GM23338 (cell line): ENCODE data around the gene SUN3. TPM values are rescaled to one million over a fixed set of nuclear protein-coding genes. Genes with fewer than 3 reads are reported as not detected.
A peak's percentile ranks its signal among the peaks of the same experiment; 100 is the strongest.

Experiments used
- ATAC-seq: fragments of 200-7000 bp; cut with Tn5 transposase; 3 replicates; pipeline ENCODE4 v1.9.1; 2020
- DNase-seq: peaks from one replicate; pipeline ENCODE4 v3.0.0-alpha.2; 2015; ENCODE audit warnings: low spot score
- H2AFZ ChIP-seq: fragments of 200-600 bp; sonication (generic); 2 replicates; pipeline ENCODE4 v1.8.0; 2016; ENCODE audit warnings: antibody characterized with exemption, mild to moderate bottlenecking, moderate library complexity
- H3F3A ChIP-seq: fragments of 200-600 bp; sonication (generic); replicated peaks from 2 replicates; pipeline ENCODE4 v1.8.0; 2017; ENCODE audit warnings: antibody characterized with exemption, mixed run types, low read depth
- H3K27ac ChIP-seq: fragments of 200-600 bp; sonication (generic); 2 replicates; pipeline ENCODE4 v1.6.1; 2016; ENCODE audit warnings: low read depth
- H3K27me3 ChIP-seq: fragments of 200-600 bp; sonication (generic); 2 replicates; pipeline ENCODE4 v1.8.0; 2016; ENCODE audit warnings: mild to moderate bottlenecking, mixed run types, moderate library complexity; ENCODE audit not compliant: insufficient read depth
- H3K36me3 ChIP-seq: fragments of 200-600 bp; sonication (generic); 2 replicates; pipeline ENCODE4 v1.8.0; 2016; ENCODE audit warnings: mild to moderate bottlenecking; ENCODE audit not compliant: insufficient read depth
- H3K4me1 ChIP-seq: fragments of 200-600 bp; sonication (generic); 2 replicates; pipeline ENCODE4 v1.8.0; 2016; ENCODE audit warnings: mild to moderate bottlenecking, moderate library complexity; ENCODE audit not compliant: insufficient read depth
- H3K4me2 ChIP-seq: fragments of 200-600 bp; sonication (generic); 2 replicates; pipeline ENCODE4 v1.7.1; 2017; ENCODE audit warnings: mixed run types
- H3K4me3 ChIP-seq: fragments of 200-600 bp; sonication (generic); 2 replicates; pipeline ENCODE4 v1.6.1; 2016; ENCODE audit warnings: mixed run types
- H3K79me2 ChIP-seq: fragments of 200-600 bp; sonication (generic); replicated peaks from 2 replicates; pipeline ENCODE4 v1.8.0; 2017; ENCODE audit warnings: mild to moderate bottlenecking; ENCODE audit not compliant: insufficient read depth
- H3K9me2 ChIP-seq: fragments of 200-600 bp; sonication (generic); 2 replicates; pipeline ENCODE4 v1.8.0; 2017; ENCODE audit not compliant: insufficient read depth
- H4K20me1 ChIP-seq: fragments of 200-600 bp; sonication (generic); replicated peaks from 2 replicates; pipeline ENCODE4 v1.8.0; 2017; ENCODE audit warnings: mild to moderate bottlenecking; ENCODE audit not compliant: insufficient read depth
- H3K27ac Mint-ChIP-seq: 2 replicates; pipeline ENCODE4 v1.8.0; 2020; ENCODE audit warnings: inconsistent platforms, mild to moderate bottlenecking, moderate library complexity, mixed read lengths
- H3K27me3 Mint-ChIP-seq: 3 replicates; pipeline ENCODE4 v1.8.0; 2022; ENCODE audit warnings: low read depth, mild to moderate bottlenecking, moderate library complexity, mixed read lengths, inconsistent platforms; ENCODE audit not compliant: insufficient read depth, poor library complexity
- H3K36me3 Mint-ChIP-seq: 3 replicates; pipeline ENCODE4 v1.8.0; 2021; ENCODE audit warnings: low read depth, mild to moderate bottlenecking, inconsistent platforms, moderate library complexity, mixed read lengths
- H3K4me1 Mint-ChIP-seq: 3 replicates; pipeline ENCODE4 v1.8.0; 2020; ENCODE audit warnings: mild to moderate bottlenecking, inconsistent platforms, mixed read lengths
- H3K4me3 Mint-ChIP-seq: 3 replicates; pipeline ENCODE4 v1.8.0; 2021; ENCODE audit warnings: moderate library complexity, mild to moderate bottlenecking, inconsistent platforms, mixed read lengths
- H3K9me3 Mint-ChIP-seq: 3 replicates; pipeline ENCODE4 v1.8.0; 2020; ENCODE audit warnings: moderate library complexity, mild to moderate bottlenecking, inconsistent platforms, mixed read lengths
- CREB1 ChIP-seq: fragments of 250-450 bp; sonication (Bioruptor Pico); IDR thresholded peaks from 2 replicates; pipeline ENCODE4 v1.5.0; 2020; ENCODE audit warnings: low read depth, mild to moderate bottlenecking, moderate library complexity
- EZH2 ChIP-seq: fragments of 200-600 bp; sonication (generic); IDR thresholded peaks from one replicate; pipeline ENCODE4 v1.8.0; 2017; ENCODE audit warnings: antibody characterized with exemption, mild to moderate bottlenecking, low read depth; ENCODE audit not compliant: unreplicated experiment
- EZH2phosphoT487 ChIP-seq: fragments of 200-600 bp; sonication (generic); IDR thresholded peaks from one replicate; pipeline ENCODE4 v1.8.1; 2018; ENCODE audit warnings: antibody characterized with exemption; ENCODE audit not compliant: unreplicated experiment
- JUNB ChIP-seq: IDR thresholded peaks from one replicate; pipeline ENCODE4 v1.6.1; 2016; ENCODE audit warnings: antibody characterized with exemption; ENCODE audit not compliant: unreplicated experiment
- NANOG ChIP-seq: IDR thresholded peaks from 2 replicates; pipeline ENCODE4 v1.6.1; 2016; ENCODE audit warnings: antibody characterized with exemption, borderline replicate concordance
- POLR2AphosphoS5 ChIP-seq: IDR thresholded peaks from 2 replicates; pipeline ENCODE4 v1.6.1; 2016; ENCODE audit warnings: antibody characterized with exemption, low read depth
- STAT1 ChIP-seq: IDR thresholded peaks from one replicate; pipeline ENCODE4 v1.6.1; 2016; ENCODE audit warnings: antibody characterized with exemption; ENCODE audit not compliant: unreplicated experiment
- ZNF114 ChIP-seq: fragments of 250-450 bp; sonication (Bioruptor Pico); IDR thresholded peaks from 2 replicates; pipeline ENCODE4 v1.5.0; 2020; ENCODE audit warnings: mild to moderate bottlenecking, moderate library complexity
- ZNF331 ChIP-seq: fragments of 250-450 bp; sonication (Bioruptor Pico); IDR thresholded peaks from 2 replicates; pipeline ENCODE4 v1.5.0; 2020; ENCODE audit warnings: low read depth, mild to moderate bottlenecking, moderate library complexity
- polyA plus RNA-seq: library from polyadenylated mRNA; unstranded; fragments of >200 nt; fragmentation: Nextera tagmentation; extraction: Ambion mirVana; gene quantifications from 2 replicates; pipeline ENCODE4 v1.2.1, GENCODE V29; 2016
- total RNA-seq: library from RNA; depleted of rRNA; stranded (reverse); fragments of >200 nt; shearing (Covaris generic); gene quantifications from 2 replicates; pipeline ENCODE4 v1.2.3, GENCODE V29; 2014
- TF ChIP-seq, protein P1 (sequence below): IDR thresholded peaks from 2 replicates; pipeline ENCODE4 v1.6.1; 2016; ENCODE audit warnings: antibody characterized with exemption
- TF ChIP-seq, protein P2 (sequence below): IDR thresholded peaks from one replicate; pipeline ENCODE4 v1.6.1; 2018; ENCODE audit warnings: antibody characterized with exemption; ENCODE audit not compliant: unreplicated experiment
- TF ChIP-seq, protein P3 (sequence below), 2 experiments: fragments of 200-600 bp in 1 of 2; sonication (generic) in 1 of 2; conservative IDR thresholded peaks; 2 replicates each; pipeline versions ENCODE4 v1.5.1 to v1.6.1; 2016 to 2017; ENCODE audit warnings: antibody characterized with exemption in 2 of 2, low read depth in 2 of 2, mild to moderate bottlenecking in 2 of 2, moderate library complexity in 1 of 2
- TF ChIP-seq, protein P4 (sequence below): fragments of 250-450 bp; sonication (Bioruptor Pico); IDR thresholded peaks from 2 replicates; pipeline ENCODE4 v1.5.0; 2020; ENCODE audit warnings: mild to moderate bottlenecking, moderate library complexity

The SUN3 gene
- total and polyA plus RNA-seq, 2 experiments from 2014 or later: 0.52 TPM; not detected in 1

DNA sequence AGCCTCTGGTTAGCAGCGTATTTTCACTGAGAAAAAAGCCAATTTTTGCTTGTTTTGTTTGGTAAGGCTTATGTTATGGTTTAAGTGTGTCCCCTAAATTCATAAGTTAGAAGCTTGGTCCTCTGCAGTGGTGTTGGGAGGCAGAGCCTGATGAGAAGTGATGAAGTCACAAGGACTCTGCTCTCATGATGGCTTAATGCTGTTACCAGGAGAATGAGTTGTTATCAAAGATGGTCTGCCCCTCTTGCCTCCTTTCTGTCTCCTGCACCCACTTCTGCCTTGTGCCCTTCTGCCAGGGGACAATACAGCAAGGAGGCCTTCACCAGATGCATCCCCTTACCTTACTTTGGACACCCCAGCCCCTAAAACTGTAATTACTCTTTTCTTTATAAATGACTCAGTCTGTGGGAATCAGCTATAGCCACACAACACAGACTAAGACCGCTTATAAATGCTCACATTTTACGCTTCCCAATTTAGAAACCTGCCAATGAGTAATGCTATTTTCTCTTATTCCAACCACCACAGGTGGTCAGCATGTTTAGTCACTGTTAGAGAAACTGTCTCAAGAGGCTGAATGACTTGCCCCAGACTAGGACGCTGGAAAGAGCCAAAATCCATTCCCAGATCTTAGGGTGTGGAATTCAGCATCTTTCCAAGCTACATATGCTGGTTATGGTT, 74.5 kb downstream of the SUN3 start:
- no peak overlapping the region for H3K4me2 ChIP-seq
- peaks cover 29% of the 10 kb centered on the region for H3K36me3 Mint-ChIP-seq
- H3K4me1 ChIP-seq: peaks cover 6% of the 10 kb centered on the region
- peaks cover 33% of the 10 kb centered on the region for H3K4me1 Mint-ChIP-seq
- no peaks in the 10 kb centered on the region for H3K9me2 ChIP-seq
- TF ChIP-seq STAT1 (no peak), JUNB (no peak), NANOG (no peak), ZNF114 (CRISPR knock-in tag) (no peak), CREB1 (CRISPR knock-in tag) (no peak), EZH2phosphoT487 (no peak), POLR2AphosphoS5 (no peak), EZH2 (no peak), ZNF331 (no peak)
- TF ChIP-seq, protein P1, sequence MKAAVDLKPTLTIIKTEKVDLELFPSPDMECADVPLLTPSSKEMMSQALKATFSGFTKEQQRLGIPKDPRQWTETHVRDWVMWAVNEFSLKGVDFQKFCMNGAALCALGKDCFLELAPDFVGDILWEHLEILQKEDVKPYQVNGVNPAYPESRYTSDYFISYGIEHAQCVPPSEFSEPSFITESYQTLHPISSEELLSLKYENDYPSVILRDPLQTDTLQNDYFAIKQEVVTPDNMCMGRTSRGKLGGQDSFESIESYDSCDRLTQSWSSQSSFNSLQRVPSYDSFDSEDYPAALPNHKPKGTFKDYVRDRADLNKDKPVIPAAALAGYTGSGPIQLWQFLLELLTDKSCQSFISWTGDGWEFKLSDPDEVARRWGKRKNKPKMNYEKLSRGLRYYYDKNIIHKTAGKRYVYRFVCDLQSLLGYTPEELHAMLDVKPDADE: no peak
- TF ChIP-seq, protein P2, sequence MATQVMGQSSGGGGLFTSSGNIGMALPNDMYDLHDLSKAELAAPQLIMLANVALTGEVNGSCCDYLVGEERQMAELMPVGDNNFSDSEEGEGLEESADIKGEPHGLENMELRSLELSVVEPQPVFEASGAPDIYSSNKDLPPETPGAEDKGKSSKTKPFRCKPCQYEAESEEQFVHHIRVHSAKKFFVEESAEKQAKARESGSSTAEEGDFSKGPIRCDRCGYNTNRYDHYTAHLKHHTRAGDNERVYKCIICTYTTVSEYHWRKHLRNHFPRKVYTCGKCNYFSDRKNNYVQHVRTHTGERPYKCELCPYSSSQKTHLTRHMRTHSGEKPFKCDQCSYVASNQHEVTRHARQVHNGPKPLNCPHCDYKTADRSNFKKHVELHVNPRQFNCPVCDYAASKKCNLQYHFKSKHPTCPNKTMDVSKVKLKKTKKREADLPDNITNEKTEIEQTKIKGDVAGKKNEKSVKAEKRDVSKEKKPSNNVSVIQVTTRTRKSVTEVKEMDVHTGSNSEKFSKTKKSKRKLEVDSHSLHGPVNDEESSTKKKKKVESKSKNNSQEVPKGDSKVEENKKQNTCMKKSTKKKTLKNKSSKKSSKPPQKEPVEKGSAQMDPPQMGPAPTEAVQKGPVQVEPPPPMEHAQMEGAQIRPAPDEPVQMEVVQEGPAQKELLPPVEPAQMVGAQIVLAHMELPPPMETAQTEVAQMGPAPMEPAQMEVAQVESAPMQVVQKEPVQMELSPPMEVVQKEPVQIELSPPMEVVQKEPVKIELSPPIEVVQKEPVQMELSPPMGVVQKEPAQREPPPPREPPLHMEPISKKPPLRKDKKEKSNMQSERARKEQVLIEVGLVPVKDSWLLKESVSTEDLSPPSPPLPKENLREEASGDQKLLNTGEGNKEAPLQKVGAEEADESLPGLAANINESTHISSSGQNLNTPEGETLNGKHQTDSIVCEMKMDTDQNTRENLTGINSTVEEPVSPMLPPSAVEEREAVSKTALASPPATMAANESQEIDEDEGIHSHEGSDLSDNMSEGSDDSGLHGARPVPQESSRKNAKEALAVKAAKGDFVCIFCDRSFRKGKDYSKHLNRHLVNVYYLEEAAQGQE: no peak
- TF ChIP-seq, protein P3, sequence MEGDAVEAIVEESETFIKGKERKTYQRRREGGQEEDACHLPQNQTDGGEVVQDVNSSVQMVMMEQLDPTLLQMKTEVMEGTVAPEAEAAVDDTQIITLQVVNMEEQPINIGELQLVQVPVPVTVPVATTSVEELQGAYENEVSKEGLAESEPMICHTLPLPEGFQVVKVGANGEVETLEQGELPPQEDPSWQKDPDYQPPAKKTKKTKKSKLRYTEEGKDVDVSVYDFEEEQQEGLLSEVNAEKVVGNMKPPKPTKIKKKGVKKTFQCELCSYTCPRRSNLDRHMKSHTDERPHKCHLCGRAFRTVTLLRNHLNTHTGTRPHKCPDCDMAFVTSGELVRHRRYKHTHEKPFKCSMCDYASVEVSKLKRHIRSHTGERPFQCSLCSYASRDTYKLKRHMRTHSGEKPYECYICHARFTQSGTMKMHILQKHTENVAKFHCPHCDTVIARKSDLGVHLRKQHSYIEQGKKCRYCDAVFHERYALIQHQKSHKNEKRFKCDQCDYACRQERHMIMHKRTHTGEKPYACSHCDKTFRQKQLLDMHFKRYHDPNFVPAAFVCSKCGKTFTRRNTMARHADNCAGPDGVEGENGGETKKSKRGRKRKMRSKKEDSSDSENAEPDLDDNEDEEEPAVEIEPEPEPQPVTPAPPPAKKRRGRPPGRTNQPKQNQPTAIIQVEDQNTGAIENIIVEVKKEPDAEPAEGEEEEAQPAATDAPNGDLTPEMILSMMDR (conservative IDR thresholded peaks at IDR 0.05; ENCODE audit: low read depth in 2 of 2): no peak
- TF ChIP-seq, protein P4, sequence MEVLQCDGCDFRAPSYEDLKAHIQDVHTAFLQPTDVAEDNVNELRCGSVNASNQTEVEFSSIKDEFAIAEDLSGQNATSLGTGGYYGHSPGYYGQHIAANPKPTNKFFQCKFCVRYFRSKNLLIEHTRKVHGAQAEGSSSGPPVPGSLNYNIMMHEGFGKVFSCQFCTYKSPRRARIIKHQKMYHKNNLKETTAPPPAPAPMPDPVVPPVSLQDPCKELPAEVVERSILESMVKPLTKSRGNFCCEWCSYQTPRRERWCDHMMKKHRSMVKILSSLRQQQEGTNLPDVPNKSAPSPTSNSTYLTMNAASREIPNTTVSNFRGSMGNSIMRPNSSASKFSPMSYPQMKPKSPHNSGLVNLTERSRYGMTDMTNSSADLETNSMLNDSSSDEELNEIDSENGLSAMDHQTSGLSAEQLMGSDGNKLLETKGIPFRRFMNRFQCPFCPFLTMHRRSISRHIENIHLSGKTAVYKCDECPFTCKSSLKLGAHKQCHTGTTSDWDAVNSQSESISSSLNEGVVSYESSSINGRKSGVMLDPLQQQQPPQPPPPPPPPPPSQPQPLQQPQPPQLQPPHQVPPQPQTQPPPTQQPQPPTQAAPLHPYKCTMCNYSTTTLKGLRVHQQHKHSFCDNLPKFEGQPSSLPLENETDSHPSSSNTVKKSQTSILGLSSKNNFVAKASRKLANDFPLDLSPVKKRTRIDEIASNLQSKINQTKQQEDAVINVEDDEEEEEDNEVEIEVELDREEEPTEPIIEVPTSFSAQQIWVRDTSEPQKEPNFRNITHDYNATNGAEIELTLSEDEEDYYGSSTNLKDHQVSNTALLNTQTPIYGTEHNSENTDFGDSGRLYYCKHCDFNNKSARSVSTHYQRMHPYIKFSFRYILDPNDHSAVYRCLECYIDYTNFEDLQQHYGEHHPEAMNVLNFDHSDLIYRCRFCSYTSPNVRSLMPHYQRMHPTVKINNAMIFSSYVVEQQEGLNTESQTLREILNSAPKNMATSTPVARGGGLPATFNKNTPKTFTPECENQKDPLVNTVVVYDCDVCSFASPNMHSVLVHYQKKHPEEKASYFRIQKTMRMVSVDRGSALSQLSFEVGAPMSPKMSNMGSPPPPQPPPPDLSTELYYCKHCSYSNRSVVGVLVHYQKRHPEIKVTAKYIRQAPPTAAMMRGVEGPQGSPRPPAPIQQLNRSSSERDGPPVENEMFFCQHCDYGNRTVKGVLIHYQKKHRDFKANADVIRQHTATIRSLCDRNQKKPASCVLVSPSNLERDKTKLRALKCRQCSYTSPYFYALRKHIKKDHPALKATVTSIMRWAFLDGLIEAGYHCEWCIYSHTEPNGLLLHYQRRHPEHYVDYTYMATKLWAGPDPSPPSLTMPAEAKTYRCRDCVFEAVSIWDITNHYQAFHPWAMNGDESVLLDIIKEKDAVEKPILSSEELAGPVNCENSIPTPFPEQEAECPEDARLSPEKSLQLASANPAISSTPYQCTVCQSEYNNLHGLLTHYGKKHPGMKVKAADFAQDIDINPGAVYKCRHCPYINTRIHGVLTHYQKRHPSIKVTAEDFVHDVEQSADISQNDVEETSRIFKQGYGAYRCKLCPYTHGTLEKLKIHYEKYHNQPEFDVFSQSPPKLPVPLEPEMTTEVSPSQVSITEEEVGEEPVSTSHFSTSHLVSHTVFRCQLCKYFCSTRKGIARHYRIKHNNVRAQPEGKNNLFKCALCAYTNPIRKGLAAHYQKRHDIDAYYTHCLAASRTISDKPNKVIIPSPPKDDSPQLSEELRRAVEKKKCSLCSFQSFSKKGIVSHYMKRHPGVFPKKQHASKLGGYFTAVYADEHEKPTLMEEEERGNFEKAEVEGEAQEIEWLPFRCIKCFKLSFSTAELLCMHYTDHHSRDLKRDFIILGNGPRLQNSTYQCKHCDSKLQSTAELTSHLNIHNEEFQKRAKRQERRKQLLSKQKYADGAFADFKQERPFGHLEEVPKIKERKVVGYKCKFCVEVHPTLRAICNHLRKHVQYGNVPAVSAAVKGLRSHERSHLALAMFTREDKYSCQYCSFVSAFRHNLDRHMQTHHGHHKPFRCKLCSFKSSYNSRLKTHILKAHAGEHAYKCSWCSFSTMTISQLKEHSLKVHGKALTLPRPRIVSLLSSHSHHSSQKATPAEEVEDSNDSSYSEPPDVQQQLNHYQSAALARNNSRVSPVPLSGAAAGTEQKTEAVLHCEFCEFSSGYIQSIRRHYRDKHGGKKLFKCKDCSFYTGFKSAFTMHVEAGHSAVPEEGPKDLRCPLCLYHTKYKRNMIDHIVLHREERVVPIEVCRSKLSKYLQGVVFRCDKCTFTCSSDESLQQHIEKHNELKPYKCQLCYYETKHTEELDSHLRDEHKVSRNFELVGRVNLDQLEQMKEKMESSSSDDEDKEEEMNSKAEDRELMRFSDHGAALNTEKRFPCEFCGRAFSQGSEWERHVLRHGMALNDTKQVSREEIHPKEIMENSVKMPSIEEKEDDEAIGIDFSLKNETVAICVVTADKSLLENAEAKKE (CRISPR knock-in tag): no peak
- H3K27me3 Mint-ChIP-seq: peaks cover 3% of the 10 kb centered on the region
- H3K79me2 ChIP-seq: peaks cover 6% of the 10 kb centered on the region; the same call in 1 of the 2 replicates
- peak overlapping the region; percentile 33; the same call in 1 of the 2 replicates for H3K27ac Mint-ChIP-seq
- H3K27ac ChIP-seq: no peak overlapping the region
- no peaks in the 10 kb centered on the region for H3K27me3 ChIP-seq
- peaks cover 9% of the 10 kb centered on the region for H3K9me3 Mint-ChIP-seq
- ATAC-seq (no peak), DNase-seq (no peak)
- H4K20me1 ChIP-seq: peaks cover 9% of the 10 kb centered on the region; the same call in 1 of the 2 replicates
- peaks cover 9% of the 10 kb centered on the region for H3K36me3 ChIP-seq
- no peak overlapping the region for H3K4me3 ChIP-seq
- no peak overlapping the region for H3K4me3 Mint-ChIP-seq
- H2AFZ ChIP-seq: no peak overlapping the region
- H3F3A ChIP-seq: 0 out of 2 replicates have a peak, but pooled peaks cover 3% of the 10 kb centered on the region
